Measurements from ENCODE around the gene CBX8. TPM values are rescaled to one million over a fixed set of nuclear protein-coding genes. Genes with fewer than 3 reads are reported as not detected.

Gene CBX8
- total and polyA plus RNA-seq, 2 of the 13 experiments (the other 11 are each of a cell fraction or from before 2014, with no cell fraction given) = 0.34 to 12.6 TPM

DNA sequence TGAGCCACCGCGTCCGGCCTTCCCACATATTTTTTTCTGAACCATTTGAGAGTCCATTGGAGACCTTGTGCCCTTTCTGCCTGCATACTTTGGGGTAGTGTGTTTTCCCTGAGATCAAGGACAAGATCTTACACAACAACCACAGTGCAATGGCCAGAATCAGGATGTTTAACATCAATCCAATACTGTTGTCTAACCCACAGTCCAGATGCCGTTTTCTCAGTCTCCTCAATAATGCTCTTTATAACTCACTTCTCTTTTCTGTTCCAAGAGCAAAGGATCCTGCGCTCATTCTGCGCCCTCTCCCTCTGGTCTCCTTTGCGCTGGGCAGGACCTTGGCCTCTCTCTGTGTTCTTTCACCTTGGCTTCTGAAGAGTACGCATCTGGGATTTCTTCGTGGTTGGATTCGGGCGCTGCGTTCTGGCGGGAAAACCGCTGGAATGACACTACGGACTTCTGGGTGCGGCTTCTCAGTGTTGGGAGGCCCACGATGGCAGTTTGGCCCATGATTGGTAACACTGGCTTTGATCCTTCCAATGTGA is 25.8 kb upstream of the CBX8 start (continued):
- no peak for TF ChIP-seq ZNF564 (CRISPR knock-in tag; IDR thresholded peaks at IDR 0.05)
- TF ChIP-seq TMF1 (CRISPR knock-in tag; IDR thresholded peaks at IDR 0.05; ENCODE audit: low read depth) = no peak
- TF ChIP-seq GABPA (IDR thresholded peaks at IDR 0.05; ENCODE audit: low read depth, low read length) = no peak
- peak; percentile 40; the same call in 1 of the 2 replicates for TF ChIP-seq GABPA (CRISPR knock-in tag; IDR thresholded peaks at IDR 0.05; ENCODE audit: low read depth)
- no peak for TF ChIP-seq ZNF446 (CRISPR knock-in tag; IDR thresholded peaks at IDR 0.05)
- peak; percentile 46 for TF ChIP-seq ZNF883 (CRISPR knock-in tag; IDR thresholded peaks at IDR 0.05; ENCODE audit: not compliant biosample characterization)
- TF ChIP-seq YEATS4 (CRISPR knock-in tag; IDR thresholded peaks at IDR 0.05; ENCODE audit: borderline replicate concordance) = peak; percentile 77; the same call in 1 of the 2 replicates
- TF ChIP-seq YY1 (IDR thresholded peaks at IDR 0.05; ENCODE audit: insufficient read depth, insufficient replicate concordance, low read depth, low read length) = no peak
- no peak for TF ChIP-seq ZNF383 (CRISPR knock-in tag; IDR thresholded peaks at IDR 0.05; ENCODE audit: borderline replicate concordance)
- 0 out of 2 replicates have a peak, but pooled peaks have one; percentile 10 for TF ChIP-seq PBX2 (CRISPR knock-in tag; IDR thresholded peaks at IDR 0.05)
- TF ChIP-seq, protein P1, sequence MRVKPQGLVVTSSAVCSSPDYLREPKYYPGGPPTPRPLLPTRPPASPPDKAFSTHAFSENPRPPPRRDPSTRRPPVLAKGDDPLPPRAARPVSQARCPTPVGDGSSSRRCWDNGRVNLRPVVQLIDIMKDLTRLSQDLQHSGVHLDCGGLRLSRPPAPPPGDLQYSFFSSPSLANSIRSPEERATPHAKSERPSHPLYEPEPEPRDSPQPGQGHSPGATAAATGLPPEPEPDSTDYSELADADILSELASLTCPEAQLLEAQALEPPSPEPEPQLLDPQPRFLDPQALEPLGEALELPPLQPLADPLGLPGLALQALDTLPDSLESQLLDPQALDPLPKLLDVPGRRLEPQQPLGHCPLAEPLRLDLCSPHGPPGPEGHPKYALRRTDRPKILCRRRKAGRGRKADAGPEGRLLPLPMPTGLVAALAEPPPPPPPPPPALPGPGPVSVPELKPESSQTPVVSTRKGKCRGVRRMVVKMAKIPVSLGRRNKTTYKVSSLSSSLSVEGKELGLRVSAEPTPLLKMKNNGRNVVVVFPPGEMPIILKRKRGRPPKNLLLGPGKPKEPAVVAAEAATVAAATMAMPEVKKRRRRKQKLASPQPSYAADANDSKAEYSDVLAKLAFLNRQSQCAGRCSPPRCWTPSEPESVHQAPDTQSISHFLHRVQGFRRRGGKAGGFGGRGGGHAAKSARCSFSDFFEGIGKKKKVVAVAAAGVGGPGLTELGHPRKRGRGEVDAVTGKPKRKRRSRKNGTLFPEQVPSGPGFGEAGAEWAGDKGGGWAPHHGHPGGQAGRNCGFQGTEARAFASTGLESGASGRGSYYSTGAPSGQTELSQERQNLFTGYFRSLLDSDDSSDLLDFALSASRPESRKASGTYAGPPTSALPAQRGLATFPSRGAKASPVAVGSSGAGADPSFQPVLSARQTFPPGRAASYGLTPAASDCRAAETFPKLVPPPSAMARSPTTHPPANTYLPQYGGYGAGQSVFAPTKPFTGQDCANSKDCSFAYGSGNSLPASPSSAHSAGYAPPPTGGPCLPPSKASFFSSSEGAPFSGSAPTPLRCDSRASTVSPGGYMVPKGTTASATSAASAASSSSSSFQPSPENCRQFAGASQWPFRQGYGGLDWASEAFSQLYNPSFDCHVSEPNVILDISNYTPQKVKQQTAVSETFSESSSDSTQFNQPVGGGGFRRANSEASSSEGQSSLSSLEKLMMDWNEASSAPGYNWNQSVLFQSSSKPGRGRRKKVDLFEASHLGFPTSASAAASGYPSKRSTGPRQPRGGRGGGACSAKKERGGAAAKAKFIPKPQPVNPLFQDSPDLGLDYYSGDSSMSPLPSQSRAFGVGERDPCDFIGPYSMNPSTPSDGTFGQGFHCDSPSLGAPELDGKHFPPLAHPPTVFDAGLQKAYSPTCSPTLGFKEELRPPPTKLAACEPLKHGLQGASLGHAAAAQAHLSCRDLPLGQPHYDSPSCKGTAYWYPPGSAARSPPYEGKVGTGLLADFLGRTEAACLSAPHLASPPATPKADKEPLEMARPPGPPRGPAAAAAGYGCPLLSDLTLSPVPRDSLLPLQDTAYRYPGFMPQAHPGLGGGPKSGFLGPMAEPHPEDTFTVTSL (CRISPR knock-in tag; IDR thresholded peaks at IDR 0.05; ENCODE audit: borderline replicate concordance) = peak; percentile 91; the same call in 1 of the 2 replicates
- TF ChIP-seq SALL1 (CRISPR knock-in tag; IDR thresholded peaks at IDR 0.05) = peak; percentile 92
- no peak for TF ChIP-seq ZNF737 (CRISPR knock-in tag; IDR thresholded peaks at IDR 0.05; ENCODE audit: borderline replicate concordance)
- TF ChIP-seq DMTF1 (CRISPR knock-in tag; IDR thresholded peaks at IDR 0.05) = no peak
- TF ChIP-seq, protein P2, sequence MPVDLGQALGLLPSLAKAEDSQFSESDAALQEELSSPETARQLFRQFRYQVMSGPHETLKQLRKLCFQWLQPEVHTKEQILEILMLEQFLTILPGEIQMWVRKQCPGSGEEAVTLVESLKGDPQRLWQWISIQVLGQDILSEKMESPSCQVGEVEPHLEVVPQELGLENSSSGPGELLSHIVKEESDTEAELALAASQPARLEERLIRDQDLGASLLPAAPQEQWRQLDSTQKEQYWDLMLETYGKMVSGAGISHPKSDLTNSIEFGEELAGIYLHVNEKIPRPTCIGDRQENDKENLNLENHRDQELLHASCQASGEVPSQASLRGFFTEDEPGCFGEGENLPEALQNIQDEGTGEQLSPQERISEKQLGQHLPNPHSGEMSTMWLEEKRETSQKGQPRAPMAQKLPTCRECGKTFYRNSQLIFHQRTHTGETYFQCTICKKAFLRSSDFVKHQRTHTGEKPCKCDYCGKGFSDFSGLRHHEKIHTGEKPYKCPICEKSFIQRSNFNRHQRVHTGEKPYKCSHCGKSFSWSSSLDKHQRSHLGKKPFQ (CRISPR knock-in tag; IDR thresholded peaks at IDR 0.05; ENCODE audit: insufficient replicate concordance) = peak; percentile 98
- TF ChIP-seq ZSCAN9 (CRISPR knock-in tag; IDR thresholded peaks at IDR 0.05; ENCODE audit: borderline replicate concordance) = peak; percentile 78
- no peak for TF ChIP-seq IRX3 (CRISPR knock-in tag; IDR thresholded peaks at IDR 0.05; ENCODE audit: borderline replicate concordance, low read depth)
- TF ChIP-seq ZNF720 (CRISPR knock-in tag; IDR thresholded peaks at IDR 0.05) = no peak
- no peak for TF ChIP-seq MAF1 (CRISPR knock-in tag; IDR thresholded peaks at IDR 0.05; ENCODE audit: borderline replicate concordance)

Measured in HepG2 (cell line).